A549 treated with Mapracorat at 1 μM for 4 hours (cell line): Measurements from ENCODE around the gene DUT. TPM values are rescaled to one million over a fixed set of nuclear protein-coding genes. Genes with fewer than 3 reads are reported as not detected.

ENCODE experiments used
- total RNA-seq: library from RNA; stranded (reverse); fragments of 200-300 nt; extraction: Qiagen RNA extraction; gene quantifications from 5 replicates; pipeline ENCODE4 v1.2.3, GENCODE V29; 2022

The DUT gene
- 105 to 117 TPM (median 112 TPM) in 5 replicates for total RNA-seq

DNA sequence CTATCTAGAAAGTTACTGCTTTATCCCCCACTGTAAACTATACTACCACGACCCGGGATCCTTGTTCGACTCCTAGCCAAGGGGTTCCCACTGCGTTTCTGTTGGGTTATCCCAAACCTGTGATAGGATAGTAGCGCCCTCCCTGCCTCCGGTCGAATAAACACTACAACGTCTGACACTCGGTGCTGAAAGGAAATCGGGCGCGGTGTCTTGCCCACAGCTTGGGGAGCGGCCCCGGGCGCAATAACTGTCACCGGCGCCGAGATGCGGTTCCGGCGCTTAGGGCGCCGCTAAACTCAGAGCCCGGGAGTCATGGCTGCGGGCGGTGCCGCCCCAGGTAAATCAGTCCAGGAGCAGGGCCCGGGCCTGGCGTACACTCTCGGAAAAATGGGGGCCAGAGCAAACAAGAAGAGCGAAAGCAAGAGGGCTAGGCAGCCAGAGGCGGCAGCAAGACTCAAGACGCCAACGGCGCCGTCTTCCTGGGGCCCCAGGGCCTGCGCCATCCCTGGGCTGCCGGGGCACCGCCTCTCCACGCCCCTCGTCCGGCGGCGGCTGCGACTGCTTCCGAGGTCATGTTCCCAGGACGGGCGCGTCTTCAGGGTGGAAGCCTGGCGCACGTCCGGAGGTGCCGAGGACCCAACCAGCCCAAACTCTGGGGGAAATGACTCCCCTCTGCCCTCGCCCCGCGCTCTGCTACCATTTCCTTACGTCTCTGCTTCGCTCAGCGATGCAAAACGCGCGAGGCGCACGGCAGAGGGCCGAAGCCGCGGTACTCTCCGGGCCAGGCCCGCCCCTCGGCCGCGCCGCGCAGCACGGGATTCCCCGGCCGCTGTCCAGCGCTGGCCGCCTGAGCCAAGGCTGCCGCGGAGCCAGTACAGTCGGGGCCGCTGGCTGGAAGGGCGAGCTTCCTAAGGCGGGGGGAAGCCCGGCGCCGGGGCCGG lies at the start of gene DUT:
Gene DUT (plus strand): TSS at position 575 of the 941 bp plus-strand sequence. CDS start 87 bp downstream, at position 662.

Other genes with a start within 250 kb of the DUT start
- not detected in 5 replicates for gene SLC24A5, start 210.4 kb upstream of the DUT start, total RNA-seq
- gene MYEF2, start 153.1 kb upstream of the DUT start, total RNA-seq, result 14.1 to 19.7 TPM (median 18.1 TPM) in 5 replicates
- not detected in 5 replicates for gene CTXN2, start 139.8 kb upstream of the DUT start, total RNA-seq
- gene SLC12A1, start 125.1 kb upstream of the DUT start, total RNA-seq, result not detected in 5 replicates